Iris pigment epithelial cell (primary cell): ENCODE measurements around the gene SLC22A23.

Experiments used
- DNase-seq: peaks from one replicate; pipeline ENCODE4 v3.0.0-alpha.2; 2011; ENCODE audit warnings: low read depth

Gene SLC22A23

DNA sequence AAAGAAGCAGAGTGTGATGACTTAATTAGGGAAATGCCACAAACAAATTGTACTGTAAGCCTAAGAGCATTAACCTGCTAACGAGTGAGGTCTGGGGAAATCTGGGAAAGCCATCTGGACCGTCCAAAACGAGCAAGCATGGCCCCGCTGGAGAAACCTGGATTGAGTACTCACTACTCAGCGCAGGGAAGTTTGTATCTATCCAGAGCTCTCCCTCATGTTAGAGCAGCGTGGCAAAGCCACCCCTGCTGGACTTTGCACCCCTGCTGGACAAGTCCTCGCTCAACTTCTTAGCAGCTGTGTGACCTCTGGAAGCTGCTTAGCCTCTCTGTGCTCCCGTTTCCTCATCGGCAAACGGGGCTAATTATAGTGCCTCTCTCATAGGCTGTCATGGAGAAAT, 160.8 kb downstream of the SLC22A23 start:
- no peak for DNase-seq

DNA sequence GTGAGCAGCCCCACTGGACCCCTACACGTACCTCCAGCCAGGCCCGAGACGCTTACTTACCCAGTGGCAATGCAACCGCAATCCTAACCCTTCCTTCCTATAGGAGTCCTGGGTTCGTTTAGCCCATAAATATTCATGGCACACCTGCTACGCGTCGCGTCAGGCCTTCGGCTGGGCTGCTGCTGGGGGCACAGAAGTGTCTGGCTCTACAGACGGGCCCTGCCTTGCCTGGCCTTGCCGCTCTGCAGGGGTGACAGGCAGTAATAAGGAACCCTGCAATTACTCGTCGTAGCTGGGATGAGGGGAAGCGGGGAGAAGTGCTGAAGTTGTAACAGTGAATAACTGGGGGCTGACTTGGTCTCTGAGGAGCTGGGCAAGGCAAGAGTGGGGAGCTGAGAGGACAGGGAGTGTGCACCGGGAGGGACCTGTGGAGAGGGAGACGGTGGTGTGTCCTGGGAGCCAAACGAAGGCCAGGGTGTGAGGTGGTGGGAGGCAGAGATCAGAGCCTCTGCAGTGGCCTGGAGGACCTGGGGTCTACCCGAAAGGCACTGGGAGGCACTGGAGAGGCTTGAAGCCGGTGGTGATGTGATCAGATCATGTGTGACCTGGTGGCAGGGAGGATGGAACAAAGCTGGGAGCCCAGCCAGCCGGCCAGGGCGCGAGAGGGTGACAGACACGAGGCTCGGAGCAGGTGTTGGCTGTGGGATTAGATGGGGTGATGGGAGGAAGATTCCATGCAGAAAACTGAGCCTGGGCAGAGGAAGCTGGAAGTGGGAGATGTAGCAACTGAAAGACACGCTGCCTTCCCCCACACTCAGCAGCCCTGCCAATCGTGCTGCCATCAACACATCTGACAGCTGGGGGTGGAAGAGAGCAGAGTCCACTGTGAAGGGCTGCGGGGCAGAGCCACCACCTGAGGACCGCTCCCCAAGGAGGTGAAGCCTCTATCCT, 161.7 kb downstream of the SLC22A23 start:
- peak; percentile 8 for DNase-seq

DNA sequence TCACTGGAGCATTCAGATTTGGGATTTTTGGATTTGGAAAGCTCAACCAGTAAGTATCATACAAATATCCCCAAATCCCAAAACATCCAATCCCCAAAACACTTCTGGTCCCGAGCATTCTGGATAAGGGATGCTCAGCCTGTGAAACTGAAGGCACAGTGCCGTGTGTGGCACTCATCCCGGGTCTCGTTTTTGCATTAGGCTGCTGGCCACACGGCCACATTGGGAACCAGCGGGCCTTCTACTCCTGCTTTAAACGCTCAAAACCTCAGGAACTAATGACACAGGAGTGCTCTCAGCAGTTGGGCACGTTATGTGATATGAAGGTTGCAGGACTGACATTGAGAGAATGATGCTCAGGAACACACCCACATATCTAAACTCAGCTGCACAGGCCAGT, 162.5 kb downstream of the SLC22A23 start:
- DNase-seq = no peak

DNA sequence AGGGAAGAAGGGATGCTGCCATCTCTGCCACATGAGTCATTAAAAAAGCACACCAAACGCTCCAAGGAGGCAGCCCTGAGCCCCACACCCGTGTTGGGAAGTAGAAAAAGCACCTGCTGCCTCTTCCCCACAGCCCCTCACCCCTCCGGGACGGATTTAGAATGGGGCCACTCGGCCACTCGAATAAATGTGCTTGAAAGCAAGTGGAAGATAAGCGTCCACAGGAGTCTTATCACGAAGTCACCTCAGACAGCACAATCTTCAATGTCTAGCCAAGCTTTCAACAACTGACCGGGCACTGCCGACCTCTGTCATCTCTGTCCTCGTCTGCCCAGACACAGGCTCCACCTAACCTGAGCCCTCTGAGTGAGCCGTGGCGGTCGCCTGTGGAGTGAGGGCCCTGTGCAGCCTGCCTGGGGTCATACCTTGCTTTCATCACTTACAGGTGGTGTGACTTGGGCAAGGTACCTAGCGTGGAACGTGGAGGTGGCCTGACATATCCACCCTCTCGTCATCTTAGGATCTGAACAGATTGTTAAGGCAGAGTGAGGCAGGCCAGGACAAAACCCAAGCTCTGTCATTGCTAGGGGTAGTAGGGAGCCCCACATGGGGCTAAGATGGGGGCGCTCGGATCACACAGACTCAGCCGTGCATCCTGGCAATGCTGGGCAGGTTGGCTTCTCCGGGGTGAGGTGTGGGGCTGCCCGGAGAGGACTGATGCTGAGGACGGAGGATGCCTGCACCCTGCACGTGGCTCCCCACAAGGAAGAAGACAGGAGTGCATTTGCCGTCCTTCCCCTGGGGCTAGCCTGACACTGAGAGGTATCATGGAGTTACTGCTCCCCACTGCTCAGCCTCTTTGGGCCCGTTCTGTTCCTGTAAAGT, 163.3 kb downstream of the SLC22A23 start:
- no peak for DNase-seq

GRCh38 chr6:3292431-3293197, 164.2 kb downstream of the SLC22A23 start:
- DNase-seq = no peak

DNA sequence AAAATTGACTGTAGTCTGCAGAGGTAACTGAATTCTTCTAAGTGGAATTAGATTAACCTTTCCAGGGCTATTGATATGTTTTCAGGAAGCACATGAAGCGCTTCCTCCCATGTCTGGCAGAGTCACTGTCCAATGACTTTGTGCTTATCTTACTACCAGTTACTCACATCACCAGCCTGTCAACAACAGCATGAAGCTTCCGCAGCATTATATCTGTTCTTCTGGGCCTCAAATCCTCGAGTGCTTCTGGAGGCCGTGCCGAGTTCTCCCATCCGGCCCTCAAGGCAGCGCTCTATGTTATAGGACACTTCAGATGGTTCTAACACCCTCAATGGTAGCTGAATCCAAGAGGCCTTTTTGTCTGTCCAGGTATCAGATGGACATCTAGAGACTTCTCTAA, 164.9 kb downstream of the SLC22A23 start:
- DNase-seq = no peak

DNA sequence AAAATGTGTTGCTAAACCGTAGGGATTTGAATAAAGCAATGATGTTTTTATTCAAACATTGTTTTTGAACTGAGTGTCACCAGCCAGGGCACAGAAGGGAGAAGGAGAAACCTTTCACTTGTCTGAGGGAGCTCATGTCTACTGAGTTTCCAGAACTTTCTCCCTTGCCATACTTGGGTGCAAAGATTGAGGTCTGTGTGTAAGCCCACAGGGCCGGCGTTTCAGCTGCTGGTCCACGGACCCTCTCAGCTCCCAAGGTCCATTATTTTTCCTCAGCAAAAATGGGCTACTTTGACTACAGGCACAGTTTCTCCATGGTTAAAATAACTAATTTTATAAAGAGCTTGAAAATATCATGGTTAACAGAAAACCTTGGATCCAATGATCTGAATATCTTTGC, 165.5 kb downstream of the SLC22A23 start:
- DNase-seq = no peak

DNA sequence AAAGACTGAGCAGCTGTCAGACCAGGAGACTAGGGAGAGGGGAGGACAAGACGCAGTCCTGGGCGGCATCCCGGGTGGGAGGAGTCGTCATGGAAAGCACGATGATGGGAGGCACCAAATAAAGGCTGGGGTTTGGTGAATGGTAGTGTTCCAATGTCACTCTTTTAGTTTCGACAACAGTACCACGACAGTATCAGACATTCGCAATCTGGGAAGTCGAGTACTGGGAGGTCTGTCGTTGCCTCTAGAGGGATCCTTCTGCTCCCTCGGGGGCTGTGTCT, 166.0 kb downstream of the SLC22A23 start:
- DNase-seq = no peak

DNA sequence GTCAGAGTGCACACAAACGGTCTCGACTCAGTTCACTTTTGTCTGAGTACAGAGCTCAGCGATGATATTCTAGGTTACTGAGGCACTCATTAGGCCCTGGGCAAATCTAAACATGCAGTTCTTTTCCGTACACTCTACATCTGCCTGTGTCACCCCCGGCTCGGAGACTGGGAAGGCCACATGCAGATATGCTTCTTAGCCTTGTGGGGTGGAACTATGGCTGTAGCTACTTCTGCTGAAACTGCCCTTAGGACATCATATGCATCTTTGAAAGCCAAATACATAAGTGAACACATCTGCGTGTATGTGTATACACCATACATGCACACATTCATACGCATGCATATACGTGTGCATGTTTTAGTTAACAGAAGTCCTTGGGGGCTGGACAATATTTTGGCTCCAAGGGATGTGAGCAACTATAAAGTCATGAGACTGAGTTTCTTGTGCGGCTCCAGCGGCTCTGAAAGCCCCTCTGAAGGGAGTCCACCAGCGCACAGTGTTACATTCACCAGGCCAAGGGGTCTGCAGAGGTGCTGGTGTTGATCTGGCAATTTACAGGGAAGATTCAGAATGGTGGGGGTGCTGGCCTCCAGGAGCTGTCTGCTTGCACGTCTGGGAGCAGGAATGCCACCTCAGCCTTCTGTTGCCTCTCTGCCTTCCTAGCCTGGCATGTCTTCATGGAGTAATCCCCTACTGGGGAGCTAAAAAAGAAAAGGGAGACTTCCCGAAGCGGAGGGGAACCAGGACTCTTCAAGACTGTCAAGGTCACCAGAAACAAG, 166.5 kb downstream of the SLC22A23 start:
- DNase-seq = no peak

GRCh38 chr6:3289664-3290055, 167.2 kb downstream of the SLC22A23 start:
- no peak for DNase-seq

GRCh38 chr6:3288711-3289663, 167.9 kb downstream of the SLC22A23 start:
- no peak for DNase-seq

DNA sequence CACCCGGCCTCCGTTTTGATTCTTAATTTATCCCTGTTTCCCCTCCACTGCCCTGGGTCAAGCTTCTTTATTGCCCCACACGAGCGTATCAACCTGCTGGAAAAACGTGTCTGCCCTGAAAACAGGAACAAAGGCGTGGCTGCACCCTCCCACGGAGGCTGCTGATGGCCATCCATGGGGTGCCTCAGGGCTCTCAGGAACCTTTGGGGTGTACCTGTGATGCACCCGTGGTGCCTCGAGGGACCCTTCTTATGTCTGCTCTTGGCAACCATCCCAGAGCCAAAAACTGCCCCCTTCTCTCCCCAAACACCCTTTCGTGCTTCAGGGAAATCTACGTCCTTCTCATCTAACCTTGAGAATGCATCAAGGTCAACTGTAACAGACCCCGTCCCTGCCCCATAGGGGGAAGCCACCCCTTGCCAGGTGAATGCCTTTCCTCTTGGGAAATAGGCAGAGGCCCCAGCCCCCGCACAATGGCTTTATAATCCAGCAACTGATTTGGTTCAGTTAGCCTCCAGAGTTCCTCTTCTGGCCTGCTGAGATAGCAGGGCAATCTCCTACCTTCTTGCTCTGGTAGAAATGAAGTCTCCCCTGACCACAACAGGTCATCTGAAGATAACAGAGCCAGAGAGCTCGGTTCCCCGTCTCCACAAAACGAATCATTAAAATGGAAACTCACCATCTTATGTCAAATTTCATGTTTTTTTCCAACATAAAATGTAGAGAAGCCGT, 168.7 kb downstream of the SLC22A23 start:
- no peak for DNase-seq

DNA sequence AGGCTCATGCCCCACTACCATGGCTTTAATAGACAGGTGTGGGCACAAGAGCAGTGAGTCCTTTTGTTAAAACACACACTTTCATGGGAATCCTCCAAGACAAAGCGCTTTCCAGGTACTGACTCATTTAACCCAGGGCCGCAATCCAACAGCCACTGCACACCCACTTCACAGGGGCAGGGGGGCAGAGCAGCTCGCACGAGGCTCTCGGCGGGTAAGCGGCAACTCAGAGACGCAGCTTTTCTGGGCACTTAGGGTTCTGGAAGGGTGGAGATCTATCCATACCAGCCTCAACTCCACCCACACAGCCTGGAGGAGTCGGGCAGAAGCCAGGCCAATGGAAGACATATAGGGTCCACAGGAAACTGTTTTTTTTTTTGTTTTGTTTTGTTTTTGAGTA, 169.5 kb downstream of the SLC22A23 start:
- no peak for DNase-seq

DNA sequence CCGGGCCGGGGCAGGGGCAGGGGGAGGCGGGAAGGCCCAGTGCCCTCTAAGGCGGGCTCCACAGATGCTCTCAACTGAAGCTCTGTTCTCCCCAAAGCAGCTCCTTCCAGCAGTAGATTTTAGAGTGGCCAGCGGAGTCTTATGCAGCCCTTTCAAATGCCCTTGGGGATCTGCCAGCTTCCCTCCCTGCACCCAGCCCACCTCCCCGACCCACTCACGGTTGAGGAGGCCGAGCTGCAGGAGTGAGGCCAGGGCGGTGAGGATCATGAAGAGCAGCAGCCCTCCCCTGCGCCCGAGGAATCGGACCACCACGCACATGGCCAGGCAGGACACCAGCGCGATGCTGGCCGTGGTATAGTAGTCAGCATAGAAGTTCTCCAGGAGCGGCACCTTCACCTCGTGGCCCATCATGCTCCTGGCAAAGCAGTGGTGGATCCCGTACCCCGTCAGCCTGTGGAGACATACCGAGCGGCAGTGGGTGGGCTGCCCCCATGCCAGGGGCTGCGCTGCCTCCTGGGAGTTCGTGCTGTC, 170.1 kb downstream of the SLC22A23 start:
- DNase-seq = no peak

DNA sequence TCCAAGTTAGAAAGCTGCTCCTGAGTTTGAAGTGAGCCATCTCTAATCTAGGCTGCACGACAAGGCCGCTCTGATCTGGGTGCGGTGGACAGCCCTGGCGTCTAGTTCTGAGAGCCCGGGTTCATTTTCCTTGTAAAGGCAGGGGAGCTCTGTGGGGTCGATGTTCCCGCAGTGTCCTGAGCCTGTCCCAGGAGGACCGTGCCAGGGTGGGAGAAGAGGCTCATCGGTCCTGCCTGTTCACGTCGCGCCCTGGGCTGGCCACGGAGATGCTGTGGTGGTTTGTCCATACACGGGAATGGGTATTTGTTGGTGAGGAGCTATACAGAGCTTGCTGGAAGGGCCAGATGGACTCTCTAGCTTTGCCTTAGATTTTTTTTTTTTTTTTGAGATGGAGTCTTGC, 171.1 kb downstream of the SLC22A23 start:
- no peak for DNase-seq

GRCh38 chr6:3285049-3285639, 171.7 kb downstream of the SLC22A23 start:
- DNase-seq = no peak

- no peak for DNase-seq
These were observed 172.4 kb downstream of the SLC22A23 start for GRCh38 chr6:3284436-3284876.

DNA sequence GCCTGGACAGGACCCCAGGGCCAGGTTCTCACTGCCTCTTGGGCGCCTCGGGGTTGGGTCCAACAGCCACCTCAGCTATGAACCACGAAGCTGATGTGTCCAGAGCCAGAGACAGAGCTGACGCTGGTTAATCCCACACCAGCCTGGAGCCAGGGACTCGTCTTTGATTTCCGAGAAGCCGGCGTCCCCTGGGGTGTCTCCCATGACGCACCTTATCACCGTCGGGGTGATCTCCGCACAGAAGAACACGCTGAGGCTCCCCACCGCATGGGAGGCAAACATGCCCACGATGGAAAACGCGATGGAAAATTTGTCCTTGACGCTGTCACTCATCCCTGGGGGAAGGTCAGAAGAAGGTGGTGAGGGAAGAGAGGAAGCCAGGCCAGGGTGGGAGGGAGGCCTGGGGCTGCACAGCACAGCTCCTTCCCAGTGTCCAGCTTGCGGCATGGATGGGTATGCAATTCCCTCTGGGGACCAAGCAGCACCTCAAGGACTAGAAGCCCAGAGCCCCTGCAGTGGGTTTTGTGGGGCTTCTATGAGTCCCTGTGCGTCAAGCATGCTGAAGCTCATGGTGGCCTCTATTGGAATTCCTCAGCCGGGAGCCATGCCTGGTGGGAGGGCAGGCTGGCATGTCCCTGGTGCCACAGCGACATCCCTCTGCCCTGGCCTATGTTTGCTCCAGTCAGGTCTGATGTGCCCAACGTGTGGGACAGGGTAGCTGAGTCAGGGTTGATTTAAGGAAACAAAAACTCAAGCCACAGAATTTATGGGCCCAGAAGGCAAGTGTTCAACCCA, 173.0 kb downstream of the SLC22A23 start:
- no peak for DNase-seq
